GM12878 (cell line): Measurements from ENCODE around the gene BICDL2. TPM values are rescaled to one million over a fixed set of nuclear protein-coding genes. Genes with fewer than 3 reads are reported as not detected.

Experiments used
- ATAC-seq: fragments of 200-7000 bp; cut with Tn5 transposase; 3 replicates; pipeline ENCODE4 v1.9.1; 2020; ENCODE audit warnings: mild to moderate bottlenecking, moderate library complexity
- BruUV-seq: library from RNA; stranded (reverse); fragments of 400-500 nt; replicated peaks from 2 replicates; lab custom pipeline; 2021; lab: Mats Ljungman, UMichigan
- CTCF ChIA-PET: fragments of 300-600 bp; sonication (Branson Sonifier 250); formaldehyde crosslinking; extraction: SDS; loops from one replicate; lab custom pipeline; 2021; ENCODE audit warnings: inconsistent platforms; lab: Yijun Ruan, JAX
- POLR2A ChIA-PET: fragments of 350-600 bp; formaldehyde crosslinking; extraction: SDS; loops from one replicate; lab custom pipeline; 2021; ENCODE audit warnings: inconsistent platforms; lab: Charles Lee
- RAD21 ChIA-PET: fragments of 300-600 bp; sonication (Branson Sonifier 250); formaldehyde crosslinking; loops from one replicate; lab custom pipeline; 2023; ENCODE audit warnings: antibody characterized with exemption; ENCODE audit not compliant: unreplicated experiment; lab: Charles Lee
- SMC1A ChIA-PET: fragments of 300-600 bp; sonication (Branson Sonifier 250); formaldehyde crosslinking; loops from one replicate; lab custom pipeline; 2023; ENCODE audit not compliant: unreplicated experiment, uncharacterized antibody; lab: Charles Lee
- DNase-seq: peaks from one replicate; pipeline ENCODE4 v3.0.0-alpha.2; 2011; ENCODE audit warnings: low read depth, low spot score
- FAIRE-seq: peaks from 3 replicates; lab custom pipeline; 2011; peaks lifted over from hg19 to GRCh38; lab: Jason Lieb, UNC
- H2AFZ ChIP-seq: 2 replicates; pipeline ENCODE4 v1.6.0; 2011; ENCODE audit warnings: low read depth, low read length, control low read depth; ENCODE audit not compliant: control insufficient read depth
- H3K27ac ChIP-seq: 2 replicates; pipeline ENCODE4 v1.5.1; 2011; ENCODE audit warnings: control low read depth; ENCODE audit not compliant: control insufficient read depth, insufficient read depth
- H3K27me3 ChIP-seq, 2 experiments: replicated peaks in 1 of 2; 2 replicates each; pipeline versions ENCODE4 v1.6.0 to v1.6.1; 2011; ENCODE audit warnings: low read length in 1 of 2; ENCODE audit not compliant: control insufficient read depth in 2 of 2, insufficient read depth in 2 of 2
- H3K36me3 ChIP-seq, 2 experiments: 2 replicates each; pipeline ENCODE4 v1.5.1; 2011; ENCODE audit warnings: low read length in 1 of 2; ENCODE audit not compliant: control insufficient read depth in 2 of 2, insufficient read depth in 2 of 2
- H3K4me1 ChIP-seq: 2 replicates; pipeline ENCODE4 v1.6.1; 2011; ENCODE audit warnings: mild to moderate bottlenecking, low read length, moderate library complexity, mixed read lengths; ENCODE audit not compliant: control insufficient read depth, insufficient read depth
- H3K4me2 ChIP-seq: 2 replicates; pipeline ENCODE4 v1.6.0; 2011; ENCODE audit warnings: control low read depth; ENCODE audit not compliant: control insufficient read depth, insufficient read depth
- H3K4me3 ChIP-seq: fragments of 200-600 bp; sonication (generic); 2 replicates; pipeline ENCODE4 v1.5.1; 2016
- H3K79me2 ChIP-seq: 2 replicates; pipeline ENCODE4 v1.6.0; 2011; ENCODE audit warnings: low read length; ENCODE audit not compliant: control insufficient read depth, insufficient read depth
- H3K9ac ChIP-seq: 2 replicates; pipeline ENCODE4 v1.8.0; 2011; ENCODE audit warnings: low read length, control low read depth, mixed read lengths; ENCODE audit not compliant: control insufficient read depth, insufficient read depth
- H3K9me3 ChIP-seq: replicated peaks from 3 replicates; pipeline ENCODE4 v1.5.1; 2011; ENCODE audit warnings: mild to moderate bottlenecking, low read length; ENCODE audit not compliant: control insufficient read depth, insufficient read depth
- H4K20me1 ChIP-seq: 2 replicates; pipeline ENCODE4 v1.6.0; 2011; ENCODE audit not compliant: control insufficient read depth, insufficient read depth
- CEBPB ChIP-seq, 2 experiments: fragments of 150-350 bp in 1 of 2; IDR thresholded peaks; 2 replicates each; pipeline ENCODE4 v1.6.1; 2012 to 2014; ENCODE audit warnings: low read depth in 2 of 2, low read length in 2 of 2, borderline replicate concordance in 1 of 2, inconsistent platforms in 1 of 2
- EZH2 ChIP-seq: IDR thresholded peaks from 2 replicates; pipeline ENCODE4 v1.6.1; 2012; ENCODE audit warnings: low read depth, mild to moderate bottlenecking, control low read depth, inconsistent platforms, low read length, borderline replicate concordance; ENCODE audit not compliant: control insufficient read depth
- MYB ChIP-seq: fragments of 150-350 bp; IDR thresholded peaks from 2 replicates; pipeline ENCODE4 v1.6.1; 2014; ENCODE audit warnings: mild to moderate bottlenecking, low read depth, low read length, borderline replicate concordance
- ZNF217 ChIP-seq: fragments of 450-650 bp; IDR thresholded peaks from 2 replicates; pipeline ENCODE4 v1.6.1; 2017; ENCODE audit warnings: antibody characterized with exemption, mild to moderate bottlenecking
- WGBS: methylation state at CpG from one replicate; pipeline ENCODE4 v1.1.6; 2016; ENCODE audit warnings: low lambda C conversion rate; ENCODE audit not compliant: insufficient replicate concordance, insufficient coverage; ENCODE audit errors: missing lambda C conversion rate; 5-methylcytosine and 5-hydroxymethylcytosine counted together
- in situ Hi-C: fragments of 300-500 bp; cut with MboI; formaldehyde crosslinking; loops from 9 replicates; pipeline ENCODE4 v1.14.3; 2018; ENCODE audit warnings: mixed read lengths
- intact Hi-C: fragments of 100-400 bp; cut with micrococcal nuclease; formaldehyde crosslinking; loops from one replicate; pipeline ENCODE4 v1.14.2; 2022; ENCODE audit not compliant: unreplicated experiment
- polyA plus RNA-seq, 11 experiments: library from polyadenylated mRNA; depleted of rRNA in 4 of 11; unstranded in 6 of 11; stranded (reverse) in 5 of 11; fragments of >200 nt; fragmentation: Nextera tagmentation in 4 of 11; fragmentation: Illumina TruSeq in 1 of 11; extraction: Ambion mirVana in 4 of 11; extraction: Trizol in 1 of 11; gene quantifications; 1 replicate in 1 of 11; 2 replicates in 10 of 11; pipeline versions ENCODE4 v1.2.1 to v1.2.3, GENCODE V29; 2011 to 2016; ENCODE audit warnings: inconsistent platforms in 2 of 11, missing spikeins in 2 of 11, low read depth in 1 of 11
- total RNA-seq, 4 experiments: library from RNA; depleted of rRNA in 3 of 4; stranded (reverse); fragments of >200 nt in 3 of 4; fragmentation: Illumina TruSeq in 1 of 4; extraction: Trizol in 1 of 4; gene quantifications; 2 replicates each; pipeline versions ENCODE4 v1.2.1 to v1.2.3, GENCODE V29; 2013 to 2021

The BICDL2 gene
- total and polyA plus RNA-seq, 10 of the 15 experiments (the other 5 are each of a cell fraction or from before 2014, with no cell fraction given), result not detected

DNA sequence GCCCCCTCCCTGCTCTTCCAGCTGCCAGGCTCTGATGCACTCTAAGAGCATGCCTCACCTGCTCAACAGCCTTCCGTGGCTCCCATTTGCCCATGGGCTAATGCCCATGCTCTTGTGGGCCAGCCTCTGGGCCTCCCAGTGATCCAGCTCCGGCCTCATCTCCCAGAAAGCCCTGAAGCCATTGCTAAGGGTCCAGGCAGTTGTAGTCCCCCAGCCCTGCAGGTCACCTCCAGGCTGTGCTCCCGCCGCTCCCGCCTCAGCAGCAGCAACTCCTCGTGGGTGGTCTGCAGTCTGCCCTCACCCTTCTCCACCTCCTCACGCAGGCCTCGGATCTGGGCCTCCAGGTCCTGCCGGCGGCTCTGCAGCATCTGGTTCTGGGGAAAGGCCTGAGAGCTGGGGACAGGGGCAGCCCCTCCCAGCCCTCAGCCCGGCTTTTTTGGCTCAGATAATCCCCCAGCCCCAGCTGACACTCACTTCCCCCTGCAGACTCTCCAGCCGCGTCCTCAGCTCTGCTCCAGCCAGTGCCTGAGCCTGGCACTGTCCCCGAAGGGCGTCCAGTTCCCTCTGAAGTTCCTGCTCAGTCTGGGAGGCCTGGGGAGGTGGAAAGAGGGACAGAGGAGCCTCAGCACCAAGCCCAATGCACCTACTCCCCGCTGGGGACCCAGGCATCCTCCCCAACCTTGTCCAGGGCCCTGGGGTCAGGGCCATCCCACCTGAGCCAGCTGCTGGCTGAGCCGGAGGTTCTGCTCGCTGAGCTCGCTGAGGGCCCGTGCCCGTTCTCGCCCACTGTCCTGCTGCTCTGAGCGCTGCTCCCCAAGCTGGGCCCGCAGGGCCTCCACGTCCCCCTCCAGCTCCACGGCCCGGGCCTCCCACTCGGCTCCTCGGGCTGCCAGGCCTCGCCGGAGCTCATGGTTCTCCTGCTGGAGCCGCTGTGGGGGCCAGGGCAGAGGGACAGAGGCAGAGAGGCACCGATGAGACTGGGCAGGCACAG is 6.2 kb downstream of the BICDL2 start:
- RAD21 ChIA-PET, result interaction anchor here (1.3 to 6.5 kb wide), 8 partner anchors 12 to 137 kb away, joined by 3 to 94 read pairs (median 6); no protein-coding TSS in a partner anchor
- WGBS, result 45% methylated on average over 32 of the region's 33 CpGs
- Histone ChIP-seq H2AFZ (no peak overlapping the region), H3K9me3 (no peaks in the 10 kb centered on the region), H4K20me1 (0 out of 2 replicates have a peak, but pooled peaks cover 3% of the 10 kb centered on the region), H3K79me2 (no peaks in the 10 kb centered on the region), H3K27me3 (peaks cover 8 to 11% of the 10 kb centered on the region in 2 experiments), H3K4me3 (no peak overlapping the region), H3K4me2 (no peak overlapping the region), H3K9ac (no peak overlapping the region), H3K27ac (no peak overlapping the region), H3K4me1 (peaks cover 6% of the 10 kb centered on the region), H3K36me3 (peaks cover 4 to 7% of the 10 kb centered on the region in 2 experiments; a peak in 3 of 4 replicates)
- SMC1A ChIA-PET, result interaction anchor here (1.0 to 10.1 kb wide), 6 partner anchors 25 to 101 kb away, joined by 3 to 91 read pairs (median 3); no protein-coding TSS in a partner anchor
- FAIRE-seq (no peak), ATAC-seq (no peak), DNase-seq (no peak)
- in situ Hi-C loops, result no loop called here
- intact Hi-C loops, result loop anchor here (1.0 kb wide), 1 partner anchor 99 kb away; no protein-coding TSS in a partner anchor
- TF ChIP-seq EZH2 (no peak), CEBPB (IDR thresholded peaks at IDR 0.05; ENCODE audit: borderline replicate concordance in 1 of 2, low read depth in 2 of 2, low read length in 2 of 2) (no peak), MYB (no peak), ZNF217 (no peak)
- no TSS peak for BruUV-seq
- CTCF ChIA-PET, result interaction anchor here (0.6 to 18.2 kb wide), 19 partner anchors 9 to 163 kb away, joined by 3 to 421 read pairs (median 6); partner anchors contain the start of gene ZNF213
- POLR2A ChIA-PET, result interaction anchor here (1.6 kb wide), 1 partner anchor 12 kb away, joined by 5 read pairs; no protein-coding TSS in a partner anchor
